A673 (cell line): ENCODE data around the gene BPTF.
"Not testable (repeated sequence)": the region's sequence is repeated elsewhere in the genome, so short reads cannot be mapped to it uniquely, and the experiment has no call there.

Experiments
- CTCF ChIP-seq: fragments of 300-800, 200-600 bp; sonication (generic); conservative IDR thresholded peaks from 2 replicates; pipeline ENCODE4 v1.5.1; 2017; ENCODE audit warnings: low read depth, mild to moderate bottlenecking, antibody characterized with exemption, low read length, moderate library complexity, mixed read lengths
- EZH2 ChIP-seq: fragments of 200-600 bp; sonication (generic); IDR thresholded peaks from 2 replicates; pipeline ENCODE4 v1.6.1; 2017; ENCODE audit warnings: borderline replicate concordance, low read depth, mild to moderate bottlenecking, mixed read lengths, antibody characterized with exemption, low read length; ENCODE audit not compliant: poor library complexity, severe bottlenecking

- not testable (repeated sequence) for TF ChIP-seq EZH2, CTCF
These were observed 136.9 kb downstream of the BPTF start for GRCh38 chr17:67962156-67962555.
